ENCODE measurements around the gene TSPAN12.

The TSPAN12 gene

DNA sequence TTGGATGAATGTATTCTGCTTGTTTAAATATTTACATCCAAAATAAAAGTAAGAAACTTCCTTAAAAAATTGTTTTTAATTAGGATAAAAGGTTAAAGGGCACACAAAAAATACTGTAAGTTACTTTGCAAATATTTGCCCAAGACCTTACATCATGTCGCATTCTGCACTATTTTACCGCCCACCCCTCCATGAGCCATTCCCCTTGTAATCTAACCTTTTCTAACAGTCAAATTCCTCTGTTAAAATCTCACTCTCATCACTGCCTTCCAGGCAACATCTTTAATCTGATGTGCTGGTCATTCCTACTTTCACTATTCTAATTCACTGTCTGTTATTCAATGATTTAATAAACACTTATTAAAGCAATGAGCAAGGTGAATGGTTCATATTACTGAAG, 23.2 kb downstream of the TSPAN12 start:
- Histone ChIP-seq H3K27me3 (ENCODE audit: insufficient read depth, low read length, poor library complexity, severe bottlenecking) (no peaks in the 10 kb centered on the region), H3K4me1 (ENCODE audit: insufficient read depth, low read length, poor library complexity, severe bottlenecking) (no peaks in the 10 kb centered on the region), H3K9me3 (ENCODE audit: insufficient read depth, low read depth, low read length) (no peaks in the 10 kb centered on the region), H4K20me1 (ENCODE audit: insufficient read depth, low read length, poor library complexity, severe bottlenecking) (no peaks in the 10 kb centered on the region), H3F3A (ENCODE audit: low read depth) (no peaks in the 10 kb centered on the region), H3K9ac (ENCODE audit: low read depth, low read length, poor library complexity, severe bottlenecking) (no peak overlapping the region), H3K4me3 (ENCODE audit: low read length, poor library complexity, severe bottlenecking) (no peak overlapping the region), H3K4me2 (ENCODE audit: low read depth, low read length, poor library complexity, severe bottlenecking) (no peak overlapping the region), H3K79me2 (ENCODE audit: insufficient read depth, low read length) (no peaks in the 10 kb centered on the region), H3K9me2 (replicated peaks; ENCODE audit: low read depth, low read length) (no peaks in the 10 kb centered on the region), H2AFZ (ENCODE audit: low read length) (no peak overlapping the region), H3K36me3 (ENCODE audit: insufficient read depth, low read length) (no peaks in the 10 kb centered on the region)
- no peak for TF ChIP-seq EZH2phosphoT487 (IDR thresholded peaks at IDR 0.05; ENCODE audit: borderline replicate concordance)
- TF ChIP-seq, protein P1, sequence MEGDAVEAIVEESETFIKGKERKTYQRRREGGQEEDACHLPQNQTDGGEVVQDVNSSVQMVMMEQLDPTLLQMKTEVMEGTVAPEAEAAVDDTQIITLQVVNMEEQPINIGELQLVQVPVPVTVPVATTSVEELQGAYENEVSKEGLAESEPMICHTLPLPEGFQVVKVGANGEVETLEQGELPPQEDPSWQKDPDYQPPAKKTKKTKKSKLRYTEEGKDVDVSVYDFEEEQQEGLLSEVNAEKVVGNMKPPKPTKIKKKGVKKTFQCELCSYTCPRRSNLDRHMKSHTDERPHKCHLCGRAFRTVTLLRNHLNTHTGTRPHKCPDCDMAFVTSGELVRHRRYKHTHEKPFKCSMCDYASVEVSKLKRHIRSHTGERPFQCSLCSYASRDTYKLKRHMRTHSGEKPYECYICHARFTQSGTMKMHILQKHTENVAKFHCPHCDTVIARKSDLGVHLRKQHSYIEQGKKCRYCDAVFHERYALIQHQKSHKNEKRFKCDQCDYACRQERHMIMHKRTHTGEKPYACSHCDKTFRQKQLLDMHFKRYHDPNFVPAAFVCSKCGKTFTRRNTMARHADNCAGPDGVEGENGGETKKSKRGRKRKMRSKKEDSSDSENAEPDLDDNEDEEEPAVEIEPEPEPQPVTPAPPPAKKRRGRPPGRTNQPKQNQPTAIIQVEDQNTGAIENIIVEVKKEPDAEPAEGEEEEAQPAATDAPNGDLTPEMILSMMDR (conservative IDR thresholded peaks at IDR 0.05; ENCODE audit: low read length): no peak

DNA sequence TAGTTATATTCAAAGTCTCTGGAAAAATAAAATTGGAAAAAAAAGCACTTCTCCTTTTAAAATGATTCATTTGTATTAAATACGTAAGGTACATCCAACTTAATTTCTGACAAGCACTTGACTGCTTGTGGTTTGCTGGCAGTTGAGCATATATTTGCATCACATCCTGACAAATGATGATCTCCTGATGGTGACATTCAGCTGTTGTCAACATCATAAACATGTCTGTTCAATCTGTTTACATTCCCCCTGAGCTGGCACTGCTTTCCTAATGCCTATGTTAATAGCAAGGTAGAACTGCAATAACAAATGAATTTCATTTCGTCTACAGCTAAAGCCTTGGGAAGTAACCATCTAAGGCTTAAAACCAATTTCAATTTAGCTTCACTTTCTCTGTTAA, 24.4 kb downstream of the TSPAN12 start:
- no peaks in the 10 kb centered on the region for H3K4me1 ChIP-seq (ENCODE audit: insufficient read depth, low read length, poor library complexity, severe bottlenecking)
- H3K9me3 ChIP-seq (ENCODE audit: insufficient read depth, low read depth, low read length): no peaks in the 10 kb centered on the region
- H3F3A ChIP-seq (ENCODE audit: low read depth): no peaks in the 10 kb centered on the region
- TF ChIP-seq, protein P1 (conservative IDR thresholded peaks at IDR 0.05; ENCODE audit: low read length): no peak
- no peak for TF ChIP-seq EZH2phosphoT487 (IDR thresholded peaks at IDR 0.05; ENCODE audit: borderline replicate concordance)
- no peaks in the 10 kb centered on the region for H3K79me2 ChIP-seq (ENCODE audit: insufficient read depth, low read length)
- no peak overlapping the region for H3K9ac ChIP-seq (ENCODE audit: low read depth, low read length, poor library complexity, severe bottlenecking)
- no peaks in the 10 kb centered on the region for H3K27me3 ChIP-seq (ENCODE audit: insufficient read depth, low read length, poor library complexity, severe bottlenecking)
- H4K20me1 ChIP-seq (ENCODE audit: insufficient read depth, low read length, poor library complexity, severe bottlenecking): no peaks in the 10 kb centered on the region
- no peak overlapping the region for H3K4me2 ChIP-seq (ENCODE audit: low read depth, low read length, poor library complexity, severe bottlenecking)
- no peak overlapping the region for H3K4me3 ChIP-seq (ENCODE audit: low read length, poor library complexity, severe bottlenecking)
- H3K9me2 ChIP-seq (replicated peaks; ENCODE audit: low read depth, low read length): no peaks in the 10 kb centered on the region
- no peaks in the 10 kb centered on the region for H3K36me3 ChIP-seq (ENCODE audit: insufficient read depth, low read length)
- H2AFZ ChIP-seq (ENCODE audit: low read length): no peak overlapping the region

GRCh38 chr7:120832803-120833202, 25.1 kb downstream of the TSPAN12 start:
- H3K4me2 ChIP-seq (ENCODE audit: low read depth, low read length, poor library complexity, severe bottlenecking): no peak overlapping the region
- no peak overlapping the region for H3K4me3 ChIP-seq (ENCODE audit: low read length, poor library complexity, severe bottlenecking)
- H2AFZ ChIP-seq (ENCODE audit: low read length): no peak overlapping the region
- TF ChIP-seq, protein P1 (conservative IDR thresholded peaks at IDR 0.05; ENCODE audit: low read length): no peak
- TF ChIP-seq EZH2phosphoT487 (IDR thresholded peaks at IDR 0.05; ENCODE audit: borderline replicate concordance): no peak
- no peaks in the 10 kb centered on the region for H3K9me3 ChIP-seq (ENCODE audit: insufficient read depth, low read depth, low read length)
- no peak overlapping the region for H3K9ac ChIP-seq (ENCODE audit: low read depth, low read length, poor library complexity, severe bottlenecking)
- no peaks in the 10 kb centered on the region for H3F3A ChIP-seq (ENCODE audit: low read depth)
- no peaks in the 10 kb centered on the region for H4K20me1 ChIP-seq (ENCODE audit: insufficient read depth, low read length, poor library complexity, severe bottlenecking)
- H3K36me3 ChIP-seq (ENCODE audit: insufficient read depth, low read length): no peaks in the 10 kb centered on the region
- H3K27me3 ChIP-seq (ENCODE audit: insufficient read depth, low read length, poor library complexity, severe bottlenecking): no peaks in the 10 kb centered on the region
- H3K79me2 ChIP-seq (ENCODE audit: insufficient read depth, low read length): no peaks in the 10 kb centered on the region
- H3K9me2 ChIP-seq (replicated peaks; ENCODE audit: low read depth, low read length): no peaks in the 10 kb centered on the region
- H3K4me1 ChIP-seq (ENCODE audit: insufficient read depth, low read length, poor library complexity, severe bottlenecking): no peaks in the 10 kb centered on the region

Data from Loucy (cell line).